Motor neuron (in vitro differentiated cells): ENCODE data around the gene MDH1B. TPM values are rescaled to one million over a fixed set of nuclear protein-coding genes. Genes with fewer than 3 reads are reported as not detected.
"Not testable (repeated sequence)": the region's sequence is repeated elsewhere in the genome, so short reads cannot be mapped to it uniquely, and the experiment has no call there.

Source experiments
- ATAC-seq, 8 experiments: fragments of 200-7000 bp; cut with Tn5 transposase; replicated peaks in 6 of 8; 2 replicates each; pipeline ENCODE4 v1.8.0; 2021; ENCODE audit warnings: mild to moderate bottlenecking in 8 of 8, moderate library complexity in 8 of 8
- H3K27ac ChIP-seq, 2 donors: fragments of 250-450 bp; sonication (Bioruptor Pico); 2 replicates each; pipeline ENCODE4 v1.9.0; 2021; ENCODE audit warnings: antibody characterized with exemption in 2 of 2, mild to moderate bottlenecking in 2 of 2, moderate library complexity in 1 of 2
- H3K4me1 ChIP-seq, 2 donors: fragments of 250-450 bp; sonication (Bioruptor Pico); replicated peaks in 1 of 2; 2 replicates each; pipeline ENCODE4 v1.6.1; 2021; ENCODE audit warnings: antibody characterized with exemption in 2 of 2, mild to moderate bottlenecking in 2 of 2, moderate library complexity in 1 of 2
- H3K4me3 ChIP-seq, 5 donors: fragments of 250-450 bp; sonication (Bioruptor Pico); 2 replicates each; pipeline ENCODE4 v1.9.0; 2021; ENCODE audit warnings: antibody characterized with exemption in 5 of 5, mild to moderate bottlenecking in 5 of 5, moderate library complexity in 4 of 5
- WGBS, 10 experiments: fragments of 450-650 bp; shearing (Covaris generic); methylation state at CpG; one replicate each; pipeline ENCODE4 v1.0.0; 2022; 5-methylcytosine and 5-hydroxymethylcytosine counted together
- in situ Hi-C, 9 experiments: fragments of 400-800 bp; cut with MboI; loops; one replicate each; pipeline ENCODE4 v1.15.0; 2021; ENCODE audit warnings: low sequenced_read_pairs in 9 of 9, low pct_unique_long_range_greater_than_20kb in 2 of 9; ENCODE audit not compliant: unreplicated experiment in 9 of 9
- total RNA-seq, 8 experiments: library from RNA; unstranded; fragments of 300-600 nt; gene quantifications; 2 replicates each; pipeline versions ENCODE4 v1.2.3 to v1.2.4, GENCODE V29; 2022

The MDH1B gene
- total RNA-seq, 8 experiments from 2014 or later = 3.9 to 20.2 (median 4.4) TPM

- Histone ChIP-seq H3K4me1 (no peaks in the 10 kb centered on the region), H3K27ac (no peak overlapping the region), H3K4me3 (no peak overlapping the region)
- no peak for ATAC-seq
- in situ Hi-C loops = loop anchor here in 2 of 9 experiments (25.0 kb wide), 1 partner anchor 195 kb away; no protein-coding TSS in a partner anchor
- 9 to 86% (median 55%) methylated on average over 1 of the region's 1 CpG; no CpG with 5 or more reads in 2 of the 10 experiments for WGBS, 10 experiments
Observed at GRCh38 chr2:206756816-206757215, 8.3 kb downstream of the MDH1B start.

GRCh38 chr2:206740800-206741199, 24.3 kb downstream of the MDH1B start:
- in situ Hi-C loops = no loop called here
- 0 to 91% (median 33%) methylated on average over 1 to 2 of the region's 2 CpGs; no CpG with 5 or more reads in 1 of the 10 experiments for WGBS, 10 experiments
- H3K4me3 ChIP-seq = no peak overlapping the region
- no peaks in the 10 kb centered on the region for H3K4me1 ChIP-seq
- no peak for ATAC-seq
- H3K27ac ChIP-seq = no peak overlapping the region

DNA sequence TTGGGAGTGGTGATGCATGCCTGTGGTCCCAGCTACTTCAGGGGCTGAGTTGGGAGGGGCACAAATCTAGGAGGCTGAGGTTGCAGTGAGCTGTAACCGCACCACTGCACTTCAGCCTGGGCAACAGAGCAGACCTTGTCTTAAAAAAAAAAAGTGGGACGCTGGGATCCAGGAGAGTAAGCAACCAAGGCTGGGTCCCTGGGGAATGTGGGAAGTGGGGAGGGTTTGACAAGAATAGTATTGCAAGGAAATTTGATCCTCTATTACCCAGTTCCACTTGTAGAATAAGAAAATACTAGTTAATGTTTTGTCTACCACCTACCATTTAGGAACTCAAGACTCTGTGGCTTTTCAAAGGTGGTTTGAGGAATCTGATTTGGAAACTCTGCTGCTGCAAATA, 25.9 kb downstream of the MDH1B start:
- WGBS, 10 experiments = 0 to 100% (median 72%) methylated on average over 1 to 2 of the region's 2 CpGs; no CpG with 5 or more reads in 5 of the 10 experiments
- H3K27ac ChIP-seq = no peak overlapping the region
- no peak for ATAC-seq
- H3K4me3 ChIP-seq = no peak overlapping the region
- in situ Hi-C loops = no loop called here
- H3K4me1 ChIP-seq = no peaks in the 10 kb centered on the region

DNA sequence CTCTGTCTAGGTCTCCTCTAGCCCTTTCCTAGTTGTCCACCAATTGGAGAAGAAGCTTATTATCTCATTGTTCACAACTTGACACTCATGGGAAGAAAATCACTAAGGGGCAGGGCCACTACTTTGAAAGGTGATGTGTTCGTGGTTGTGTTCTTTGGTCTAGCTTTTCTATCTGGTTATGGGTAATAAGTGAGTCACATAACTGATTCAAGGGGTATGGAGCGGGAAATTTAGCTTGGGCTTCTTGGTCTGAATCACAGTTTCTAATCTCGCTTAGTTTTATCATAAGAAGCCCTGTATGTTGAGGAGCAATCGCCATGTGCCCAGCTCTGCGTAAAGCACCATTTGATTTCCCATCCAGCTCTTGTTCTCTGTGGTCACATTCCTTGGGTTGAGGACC, 28.2 kb downstream of the MDH1B start:
- Histone ChIP-seq H3K4me1 (no peaks in the 10 kb centered on the region), H3K27ac (no peak overlapping the region), H3K4me3 (no peak overlapping the region)
- 21 to 96% (median 80%) methylated on average over 1 to 5 of the region's 5 CpGs; no CpG with 5 or more reads in 3 of the 10 experiments for WGBS, 10 experiments
- in situ Hi-C loops = no loop called here
- no peak for ATAC-seq

- Histone ChIP-seq H3K4me3 (no peak overlapping the region), H3K4me1 (no peaks in the 10 kb centered on the region), H3K27ac (no peak overlapping the region)
- ATAC-seq = no peak
- in situ Hi-C loops = no loop called here
- 0 to 100% (median 63%) methylated on average over 1 to 2 of the region's 2 CpGs; no CpG with 5 or more reads in 3 of the 10 experiments for WGBS, 10 experiments
Observed at GRCh38 chr2:206733341-206733740, 31.8 kb downstream of the MDH1B start.

DNA sequence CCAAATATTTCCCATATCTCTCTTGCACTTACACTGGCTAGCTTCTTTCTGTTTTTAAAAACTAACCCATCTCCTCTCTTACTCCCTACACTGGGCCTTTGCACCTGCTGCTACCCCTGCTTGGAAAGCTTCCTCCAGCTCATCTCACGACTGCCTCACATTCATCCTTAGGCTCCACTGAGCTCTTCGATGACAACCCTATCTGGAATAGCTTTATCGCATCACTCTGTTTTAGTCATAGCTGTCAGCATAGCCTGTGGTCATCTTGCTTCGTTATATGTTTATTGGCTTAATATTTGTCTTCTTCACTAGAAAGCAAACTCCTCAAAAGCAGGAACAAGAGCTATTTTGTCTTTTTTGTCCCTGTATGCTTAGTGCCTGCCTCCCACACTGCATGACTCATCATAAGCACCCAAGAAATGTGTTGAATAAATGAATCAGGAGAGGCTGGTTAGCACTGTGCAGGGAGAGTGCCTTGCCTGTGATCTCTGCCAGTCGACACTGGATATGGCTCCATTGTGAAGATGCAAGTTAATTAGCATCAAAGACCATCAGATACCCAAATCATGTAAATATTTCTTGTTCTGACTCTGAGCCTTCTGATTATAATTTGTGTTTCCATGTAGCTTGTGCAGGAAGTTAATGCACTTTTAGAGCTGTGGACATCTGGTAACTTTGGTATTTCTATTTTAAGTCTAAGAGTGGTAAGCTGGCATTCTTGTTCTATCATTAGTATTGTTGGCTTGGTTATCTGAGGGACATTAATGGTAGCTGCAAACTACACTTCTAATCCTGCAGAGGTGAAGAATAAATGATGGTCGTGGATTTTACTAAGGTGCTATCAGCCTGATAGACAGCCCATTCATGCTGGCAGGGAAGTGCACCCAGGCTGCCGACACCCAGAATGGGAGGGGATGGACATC, 36.6 kb downstream of the MDH1B start:
- no peaks in the 10 kb centered on the region for H3K4me1 ChIP-seq
- WGBS, 10 experiments = 21 to 100% (median 70%) methylated on average over 1 to 7 of the region's 7 CpGs
- H3K4me3 ChIP-seq = no peak overlapping the region
- in situ Hi-C loops = no loop called here
- H3K27ac ChIP-seq = no peak overlapping the region
- ATAC-seq = peak; percentile 75 to 95 (median 88)

DNA sequence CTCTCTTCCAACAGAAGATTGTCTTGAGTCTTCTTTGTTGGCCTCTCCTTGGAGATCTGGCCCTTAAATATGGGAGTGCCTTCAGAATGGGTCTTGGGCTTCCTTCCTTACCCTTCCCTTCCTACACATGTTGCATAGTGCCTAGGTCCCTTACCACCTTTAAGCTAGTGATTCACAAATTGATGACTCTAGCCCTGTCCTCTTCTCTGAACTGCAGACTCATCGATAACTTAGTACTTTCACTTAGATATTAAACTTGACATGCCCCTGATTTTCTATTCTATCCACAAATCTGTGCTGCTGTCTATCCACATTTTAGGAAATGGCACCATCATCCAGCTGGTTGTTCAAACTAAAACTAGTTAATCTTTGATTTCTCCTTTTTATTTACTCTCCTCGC, 37.8 kb downstream of the MDH1B start:
- no peak for ATAC-seq
- WGBS, 10 experiments = 29 to 100% (median 87%) methylated on average over 1 to 2 of the region's 2 CpGs; no CpG with 5 or more reads in 3 of the 10 experiments
- in situ Hi-C loops = no loop called here
- H3K27ac ChIP-seq = no peak overlapping the region
- no peaks in the 10 kb centered on the region for H3K4me1 ChIP-seq
- H3K4me3 ChIP-seq = no peak overlapping the region

DNA sequence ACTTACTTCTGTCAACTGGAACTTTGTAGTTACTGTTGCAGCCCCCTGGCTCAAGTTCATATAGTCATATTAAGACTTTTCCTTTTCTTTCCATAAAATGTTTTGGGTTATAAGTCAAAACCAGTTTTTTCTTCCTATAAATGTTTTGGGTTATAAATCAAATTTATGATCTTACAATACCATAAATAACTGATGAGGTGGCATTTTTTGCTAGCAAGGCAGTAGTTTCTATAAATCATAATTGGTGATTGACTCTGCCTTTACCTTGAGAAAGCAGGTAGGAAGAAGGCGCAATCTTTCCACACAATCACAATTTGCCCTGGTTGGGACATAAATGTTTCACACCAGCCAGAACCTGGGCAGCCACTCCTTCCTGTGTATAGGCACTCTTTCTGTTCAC, 41.8 kb downstream of the MDH1B start:
- Histone ChIP-seq H3K27ac (no peak overlapping the region), H3K4me3 (no peak overlapping the region), H3K4me1 (no peaks in the 10 kb centered on the region)
- no peak for ATAC-seq
- in situ Hi-C loops = no loop called here
- WGBS, 10 experiments = 18 to 100% (median 93%) methylated on average over 1 of the region's 1 CpG; no CpG with 5 or more reads in 1 of the 10 experiments

GRCh38 chr2:206721256-206721920, 43.7 kb downstream of the MDH1B start:
- H3K4me1 ChIP-seq = no peaks in the 10 kb centered on the region
- 18 to 100% (median 89%) methylated on average over 1 to 4 of the region's 4 CpGs for WGBS, 10 experiments
- peak in 3 of 8 experiments; percentile 50 to 95 (median 84) for ATAC-seq
- H3K4me3 ChIP-seq = no peak overlapping the region
- H3K27ac ChIP-seq = no peak overlapping the region
- in situ Hi-C loops = no loop called here

- no peak within 1 kb of the TSS for H3K4me3 ChIP-seq
- no peak within 1 kb of the TSS for H3K27ac ChIP-seq
- in situ Hi-C loops = no loop called here
- no peaks in the 10 kb centered on the region for H3K4me1 ChIP-seq
- 20 to 100% (median 91%) methylated on average over 1 of the region's 1 CpG; no CpG with 5 or more reads in 3 of the 10 experiments for WGBS, 10 experiments
- no peak for ATAC-seq
Observed at GRCh38 chr2:206718296-206718695, 46.8 kb downstream of the MDH1B start, which contains the start of gene DYTN. DYTN (minus strand) TSS chr2:206718396; CDS start chr2:206718279, 117 bp downstream.

- ATAC-seq = no peak
- in situ Hi-C loops = no loop called here
- H3K4me1 ChIP-seq = no peaks in the 10 kb centered on the region
- no peak overlapping the region for H3K4me3 ChIP-seq
- no peak overlapping the region for H3K27ac ChIP-seq
- 92 to 100% (median 95%) methylated on average over 1 to 3 of the region's 3 CpGs; no CpG with 5 or more reads in 7 of the 10 experiments for WGBS, 10 experiments
Observed at GRCh38 chr2:206716623-206717022, 48.5 kb downstream of the MDH1B start.

- H3K4me3 ChIP-seq, ATAC-seq, H3K4me1 ChIP-seq, H3K27ac ChIP-seq, in situ Hi-C loops: not testable (repeated sequence)
- 0 to 86% methylated on average over 2 of the region's 4 CpGs; no CpG with 5 or more reads in 8 of the 10 experiments for WGBS, 10 experiments
Observed at GRCh38 chr2:206715183-206715582, 49.9 kb downstream of the MDH1B start.

DNA sequence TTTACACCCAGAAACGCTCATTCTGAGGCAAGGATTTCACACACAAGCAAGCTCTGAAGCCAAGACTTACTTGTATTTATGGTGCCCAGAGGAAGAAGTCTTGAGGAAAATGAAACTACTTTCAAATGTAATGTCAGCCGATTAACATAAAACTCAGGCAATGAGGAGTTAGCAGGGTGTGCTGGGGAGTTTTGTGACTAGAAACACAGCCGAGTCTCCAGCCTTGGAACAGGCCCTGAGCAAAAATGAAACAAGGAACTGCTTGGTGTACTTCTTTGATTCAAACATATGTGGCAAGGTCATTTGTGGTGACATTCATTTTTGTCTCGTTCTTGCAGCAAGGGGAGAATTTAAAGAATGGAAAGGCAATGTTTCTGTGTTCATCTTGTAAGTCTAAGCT, 51.4 kb downstream of the MDH1B start:
- in situ Hi-C loops = no loop called here
- no peaks in the 10 kb centered on the region for H3K4me1 ChIP-seq
- H3K27ac ChIP-seq = no peak overlapping the region
- H3K4me3 ChIP-seq = no peak overlapping the region
- ATAC-seq = peak in 3 of 8 experiments; percentile 19 to 80 (median 74)
- 11 to 100% (median 62%) methylated on average over 1 to 4 of the region's 4 CpGs; no CpG with 5 or more reads in 2 of the 10 experiments for WGBS, 10 experiments
